HUDEP-2 (cell line): ENCODE data around the gene TAF11L14.

Experiments
- DNase-seq, 76 experiments: peaks; one replicate each; lab custom pipeline; 2025; ENCODE audit not compliant: unreplicated experiment in 76 of 76; lab: John Stamatoyannopoulos, UW

Gene TAF11L14

DNA sequence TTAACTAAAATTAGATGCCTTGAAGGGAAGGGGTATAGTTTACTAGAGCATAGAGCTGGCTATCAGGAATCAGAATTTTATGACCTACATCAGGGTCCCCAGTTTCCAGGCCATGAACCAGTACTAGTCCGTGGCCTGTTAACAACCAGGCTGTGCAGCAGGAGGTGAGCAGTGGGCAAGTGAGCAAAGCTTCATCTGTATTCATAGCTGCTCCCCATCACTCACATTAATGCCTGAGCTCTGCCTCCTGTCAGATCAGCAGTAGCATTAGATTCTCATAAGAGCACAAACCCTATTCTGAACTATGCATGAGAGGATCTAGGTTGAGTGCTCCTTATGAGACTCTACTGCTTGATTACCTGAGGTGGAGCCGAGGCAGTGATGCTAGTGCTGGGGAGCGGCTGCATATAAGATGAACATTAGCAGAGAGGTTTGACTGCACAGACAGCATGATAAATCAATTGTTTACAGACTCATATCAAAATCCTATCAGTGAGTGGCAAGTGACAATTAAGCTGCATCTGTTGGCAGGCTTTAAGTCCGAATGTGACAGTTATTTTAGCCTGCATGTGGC is 44.6 kb downstream of the TAF11L14 start:
- DNase-seq, result no peak

DNA sequence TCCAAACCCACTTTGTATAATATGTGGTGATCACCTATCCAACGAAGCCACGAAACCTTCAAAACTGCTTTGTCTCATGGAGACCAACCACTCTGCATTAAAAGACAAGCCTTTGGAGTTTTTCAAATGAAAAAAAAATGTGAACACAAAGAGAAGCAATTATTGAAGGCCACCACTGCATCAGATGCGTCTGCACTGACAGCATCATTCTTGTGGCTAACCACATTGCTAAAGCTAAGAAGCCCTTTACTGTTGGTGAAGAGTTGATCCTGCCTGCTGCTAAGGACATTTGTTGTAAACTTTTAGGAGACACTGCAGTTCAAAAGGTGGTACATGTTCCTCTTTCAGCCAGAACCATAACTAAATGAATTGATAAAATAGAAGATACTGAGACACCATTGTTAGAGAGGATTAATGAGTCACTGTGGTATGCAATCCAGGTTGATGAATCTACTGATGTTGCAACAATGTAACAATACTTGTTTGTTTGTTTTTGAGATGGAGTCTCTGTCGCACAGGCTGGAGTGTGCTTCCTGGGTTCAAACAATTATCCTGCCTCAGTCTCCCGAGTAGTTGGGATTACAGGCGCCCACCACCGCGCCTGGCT is 45.4 kb downstream of the TAF11L14 start:
- DNase-seq, result no peak

DNA sequence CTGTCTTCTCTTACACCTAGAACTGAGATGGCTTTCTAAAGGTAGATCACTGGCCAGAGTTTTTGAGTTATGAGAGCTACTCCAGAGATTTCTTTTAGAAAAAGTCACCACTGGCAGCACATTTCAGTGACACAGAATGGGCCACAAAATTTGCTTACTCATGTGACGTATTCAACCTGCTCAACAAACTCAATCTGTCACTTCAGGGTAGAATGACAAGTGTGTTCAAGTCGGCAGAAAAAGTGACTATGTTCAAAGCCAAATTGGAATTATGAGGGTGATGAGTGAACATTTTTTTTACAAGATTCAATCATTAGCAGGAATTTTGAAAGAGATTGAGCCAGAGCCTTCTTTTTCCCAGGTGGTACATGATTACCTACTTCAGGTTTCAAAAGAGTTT is 46.5 kb downstream of the TAF11L14 start:
- no peak for DNase-seq
